Stimulated activated CD8-positive, alpha-beta memory T cell treated with anti-CD3 and anti-CD28 coated beads, Interleukin-4, amount 100 ng/mL, for 48 hours (primary cell): ENCODE data around the gene LMNA.

Experiments
- DNase-seq: peaks from one replicate; pipeline ENCODE4 v3.0.0-alpha.2; 2020

Gene LMNA

GRCh38 chr1:156143765-156144489 lies 29.4 kb downstream of the LMNA start:
- DNase-seq = no peak

GRCh38 chr1:156144742-156145141 lies 30.2 kb downstream of the LMNA start:
- no peak for DNase-seq

- DNase-seq = no peak
These were observed 31.1 kb downstream of the LMNA start for GRCh38 chr1:156145650-156146019.

- peak; percentile 59 for DNase-seq
These were observed 31.7 kb downstream of the LMNA start for GRCh38 chr1:156146020-156146768.

GRCh38 chr1:156146769-156147405 lies 32.4 kb downstream of the LMNA start:
- no peak for DNase-seq

- DNase-seq = no peak
These were observed 33.7 kb downstream of the LMNA start for GRCh38 chr1:156148216-156148615.

- DNase-seq = no peak
These were observed 35.1 kb downstream of the LMNA start for GRCh38 chr1:156149374-156150332.

- DNase-seq = no peak
These were observed 36.0 kb downstream of the LMNA start for GRCh38 chr1:156150333-156151011.

GRCh38 chr1:156151093-156151688 lies 36.7 kb downstream of the LMNA start:
- DNase-seq = no peak

- DNase-seq = no peak
These were observed 38.1 kb downstream of the LMNA start for GRCh38 chr1:156152628-156153027.

- DNase-seq = no peak
These were observed 38.9 kb downstream of the LMNA start, which contains the start of gene SEMA4A for GRCh38 chr1:156153362-156153761. Gene SEMA4A (plus strand): TSS chr1:156153585. CDS start chr1:156154579, 994 bp downstream.

- DNase-seq = peak; percentile 84
These were observed 39.8 kb downstream of the LMNA start for GRCh38 chr1:156154317-156154749.

GRCh38 chr1:156155756-156156510 lies 41.4 kb downstream of the LMNA start:
- DNase-seq = no peak

- DNase-seq = no peak
These were observed 43.0 kb downstream of the LMNA start for GRCh38 chr1:156157506-156157905.

- no peak for DNase-seq
These were observed 43.5 kb downstream of the LMNA start for GRCh38 chr1:156157966-156158365.

- DNase-seq = no peak
These were observed 45.7 kb downstream of the LMNA start for GRCh38 chr1:156160000-156160742.

GRCh38 chr1:156160743-156161171 lies 46.2 kb downstream of the LMNA start:
- peak; percentile 90 for DNase-seq

- no peak for DNase-seq
These were observed 48.0 kb downstream of the LMNA start for GRCh38 chr1:156162430-156163037.

GRCh38 chr1:156163712-156164111 lies 49.2 kb downstream of the LMNA start:
- DNase-seq = no peak
